GM18508 (cell line): ENCODE results near the gene SLC17A5.
"Not testable (repeated sequence)": the region's sequence is repeated elsewhere in the genome, so short reads cannot be mapped to it uniquely, and the experiment has no call there.

ENCODE experiments used
- ATAC-seq: cut with Tn5 transposase; IDR thresholded peaks from one replicate; pipeline ENCODE4 v1.9.1; 2021; ENCODE audit warnings: moderate number of reproducible peaks; ENCODE audit not compliant: insufficient read depth, unreplicated experiment

SLC17A5 gene

DNA sequence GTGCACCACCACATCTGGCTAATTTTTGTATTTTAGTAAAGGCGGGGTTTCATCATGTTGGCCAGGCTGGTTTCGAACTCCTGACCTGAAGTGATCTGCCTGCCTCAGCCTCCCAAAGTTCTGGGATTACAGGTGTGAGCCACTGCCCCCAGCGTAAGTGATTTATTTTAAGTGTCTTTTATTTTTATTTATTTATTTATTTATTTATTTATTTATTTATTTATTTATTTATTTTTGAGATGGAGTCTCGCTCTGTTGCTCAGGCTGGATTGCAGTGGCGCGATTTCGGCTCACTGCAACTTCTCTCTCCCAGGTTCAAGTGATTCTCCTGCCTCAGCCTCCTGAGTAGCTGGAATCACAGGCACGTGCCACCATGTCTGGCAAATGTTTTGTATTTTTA is 30.3 kb downstream of the SLC17A5 start:
- not testable (repeated sequence) for ATAC-seq

DNA sequence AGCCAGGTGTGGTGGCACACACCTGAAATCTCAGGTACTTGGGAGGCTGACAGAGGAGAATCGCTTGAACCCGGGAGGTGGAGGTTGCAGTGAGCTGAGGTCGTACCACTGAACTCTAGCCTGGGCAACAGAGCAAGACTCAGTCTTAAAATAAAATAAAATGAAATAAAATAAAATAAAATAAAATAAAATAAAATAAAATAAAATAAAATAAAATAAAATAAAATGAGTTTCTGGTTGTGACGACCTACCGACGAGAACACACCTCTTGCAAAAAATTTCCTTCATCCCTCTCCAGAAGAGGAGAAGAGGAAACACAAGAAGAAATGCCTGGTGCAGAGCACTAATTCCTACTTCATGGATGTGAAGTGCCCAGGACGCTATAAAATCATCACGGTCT is 35.7 kb downstream of the SLC17A5 start:
- ATAC-seq: not testable (repeated sequence)

DNA sequence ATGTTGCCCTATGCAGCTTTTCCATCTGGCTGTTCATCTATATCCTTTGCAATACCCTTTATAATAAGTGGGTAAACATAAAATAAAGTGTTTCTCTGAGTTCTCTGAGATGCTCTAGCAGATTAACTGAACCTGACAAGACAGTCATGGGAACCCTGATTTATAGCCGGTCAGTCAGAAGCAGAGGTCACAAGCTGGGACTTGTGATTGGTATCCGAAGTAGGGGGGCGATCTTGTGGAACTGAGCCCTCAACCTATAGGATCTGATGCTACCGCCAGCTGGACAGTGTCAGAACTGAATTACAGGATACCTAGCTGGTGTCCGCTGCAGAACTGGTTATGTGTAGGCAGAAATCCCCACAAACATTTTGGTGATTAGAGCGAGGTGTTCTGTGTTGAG is 39.0 kb downstream of the SLC17A5 start:
- no peak for ATAC-seq

DNA sequence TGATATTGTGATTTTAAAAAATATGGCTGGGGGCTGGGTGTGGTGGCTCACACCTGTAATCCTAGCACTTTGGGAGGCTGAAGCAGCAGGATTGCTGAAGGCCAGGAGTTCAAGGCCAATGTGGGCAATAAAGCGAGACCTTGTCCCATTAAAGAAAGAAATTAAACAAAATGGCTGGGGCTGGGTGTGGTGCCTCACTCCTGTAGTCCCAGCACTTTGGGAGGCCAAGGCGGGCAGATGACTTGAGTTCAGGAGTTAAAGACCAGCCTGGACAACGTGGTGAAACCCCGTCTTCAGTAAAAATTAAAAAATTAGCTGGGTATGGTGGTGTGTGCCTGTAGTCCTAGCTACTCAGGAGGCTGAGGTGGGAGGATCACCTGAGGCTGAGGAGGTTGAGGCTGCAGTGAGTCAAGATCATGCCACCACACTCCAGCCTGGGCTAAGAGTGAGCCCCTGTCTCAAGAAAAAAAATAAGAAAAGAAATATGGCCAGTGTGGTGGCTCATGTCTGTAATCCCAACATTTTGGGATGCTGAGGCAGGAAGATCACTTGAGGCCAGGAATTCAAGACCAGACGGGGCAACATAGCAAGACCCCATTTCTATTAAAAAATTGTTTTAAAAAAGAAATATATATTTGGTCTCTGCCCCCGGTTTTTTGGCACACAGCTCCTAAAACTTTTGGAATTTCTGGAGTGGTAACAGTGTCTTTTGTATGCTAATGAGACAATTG is 39.8 kb downstream of the SLC17A5 start:
- ATAC-seq: no peak

DNA sequence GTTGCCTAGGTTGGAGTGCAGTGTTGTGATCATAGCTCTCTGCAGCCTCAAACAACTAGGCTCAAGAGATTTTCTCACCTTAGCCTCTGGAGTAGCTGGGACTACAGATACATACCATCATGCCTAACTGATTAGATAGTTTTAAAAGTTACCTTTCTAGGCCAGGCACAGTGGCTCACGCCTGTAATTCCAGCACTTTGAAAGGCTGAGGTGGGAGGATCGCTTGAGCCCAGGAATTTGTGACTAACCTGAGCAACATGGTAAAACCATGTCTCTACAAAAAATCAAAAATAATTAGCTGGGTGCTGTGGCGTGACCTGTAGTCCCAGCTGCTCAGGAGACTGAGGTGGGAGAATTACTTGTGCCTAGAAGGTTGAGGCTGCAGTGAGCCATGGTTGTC is 41.2 kb downstream of the SLC17A5 start:
- ATAC-seq: no peak

DNA sequence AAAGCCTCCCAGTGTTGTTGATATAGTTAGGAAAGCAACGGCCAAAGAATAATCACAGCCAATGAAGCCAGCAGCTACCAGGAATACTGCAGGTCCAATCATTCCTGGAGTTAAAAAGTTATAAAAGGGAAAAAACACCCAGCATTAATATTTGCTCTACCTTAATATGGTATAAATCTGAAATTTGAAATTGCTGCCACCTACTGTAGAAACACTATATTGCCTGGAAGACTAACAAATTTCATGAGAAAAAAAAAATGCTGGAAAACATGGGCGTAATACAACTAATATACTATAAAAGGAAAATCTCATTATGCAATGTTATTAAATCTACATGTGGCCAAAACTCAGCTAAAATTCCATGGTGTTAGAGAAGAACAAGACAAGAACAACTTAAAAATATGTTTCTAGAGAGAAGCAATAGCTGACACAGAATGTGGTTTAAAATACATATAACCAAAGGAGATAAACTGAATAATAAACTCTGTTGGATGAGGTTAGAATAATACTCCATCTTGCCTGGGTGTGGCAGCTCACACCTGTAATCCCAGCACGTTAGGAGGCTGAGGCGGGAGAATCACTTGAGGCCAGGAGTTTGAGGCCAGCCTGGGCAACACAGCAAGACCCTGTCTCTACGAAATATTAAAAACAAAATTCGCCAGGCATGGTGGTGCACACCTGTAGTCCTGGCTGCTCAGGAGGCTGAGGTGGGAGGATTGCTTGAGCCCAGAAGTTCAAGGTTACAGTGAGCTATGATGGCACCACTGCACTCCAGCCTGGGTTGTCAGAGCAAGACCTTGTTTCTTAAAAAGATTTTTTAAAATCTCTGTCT is 43.1 kb downstream of the SLC17A5 start:
- ATAC-seq: no peak

DNA sequence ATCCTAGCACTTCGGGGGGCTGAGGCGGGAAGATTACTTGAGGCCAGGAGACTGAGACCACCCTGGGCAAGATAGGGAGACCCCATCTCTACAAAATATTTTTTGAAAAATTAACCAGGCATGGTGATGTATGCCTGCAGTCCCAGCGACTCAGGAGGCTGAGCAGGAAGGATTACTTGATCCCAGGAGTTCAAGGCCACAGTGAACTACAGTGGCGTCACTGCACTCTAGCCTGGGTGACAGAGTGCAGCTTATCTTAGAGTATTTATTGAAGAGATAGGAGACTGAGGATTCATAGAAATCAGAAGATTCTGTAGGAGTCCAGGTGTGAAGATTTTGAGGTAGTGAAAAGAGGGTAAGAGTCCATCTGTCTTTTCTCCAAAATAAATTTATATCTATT is 45.0 kb downstream of the SLC17A5 start:
- ATAC-seq: no peak

DNA sequence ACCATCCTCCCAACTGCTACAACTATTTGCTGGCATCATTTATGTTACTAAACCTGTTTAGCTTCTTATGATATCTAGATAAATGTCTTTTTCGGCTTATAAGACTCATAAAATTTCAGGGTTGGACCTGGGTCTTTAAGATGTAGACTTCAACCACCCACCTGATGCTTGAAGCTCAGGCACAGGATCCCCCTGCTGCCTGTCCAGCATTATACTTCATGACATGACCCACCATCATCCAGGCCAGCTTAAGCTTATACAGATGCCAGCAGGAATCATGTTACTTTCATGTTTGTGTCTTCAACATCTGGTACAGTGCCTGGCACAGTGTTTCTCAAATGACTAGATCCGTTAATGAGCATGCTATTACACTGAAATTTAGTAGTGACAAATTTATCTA is 47.4 kb downstream of the SLC17A5 start:
- no peak for ATAC-seq

DNA sequence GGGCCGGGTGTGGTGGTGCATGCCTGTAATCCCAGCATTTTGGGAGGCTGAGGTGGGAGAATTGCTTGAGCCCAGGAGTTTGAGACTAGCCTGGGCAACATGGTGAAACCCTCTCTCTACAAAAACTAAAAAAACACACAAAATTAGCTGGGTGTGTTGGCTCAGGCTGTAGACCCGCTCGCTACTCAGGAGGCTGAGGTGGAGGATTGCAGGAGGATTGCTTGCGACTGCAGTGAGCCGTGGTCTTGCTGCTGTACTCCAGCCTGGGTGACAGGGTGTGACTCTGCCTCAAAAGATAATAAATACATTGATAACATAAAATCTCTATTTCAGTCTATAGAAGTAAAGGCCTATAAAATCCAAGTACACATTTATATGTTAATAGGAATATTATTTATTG is 49.3 kb downstream of the SLC17A5 start:
- ATAC-seq: no peak

DNA sequence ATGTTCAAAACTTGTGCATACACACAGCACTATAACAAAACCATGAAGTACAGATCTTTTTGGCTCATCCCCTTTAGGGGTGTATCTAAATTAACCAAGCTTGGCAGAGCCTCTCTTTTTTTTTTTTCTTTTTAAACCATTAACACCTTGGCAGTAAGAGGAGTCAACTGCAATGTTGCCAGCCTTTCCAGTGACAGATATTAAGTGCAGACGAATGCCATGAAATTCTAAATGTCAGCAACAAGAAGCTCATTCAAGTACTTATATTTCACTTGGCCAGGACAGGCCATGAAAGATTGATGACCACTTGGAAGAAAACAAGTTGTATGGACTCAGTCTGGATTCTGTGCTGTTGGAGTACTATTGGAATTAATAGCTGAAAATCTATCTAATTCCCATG is 49.8 kb downstream of the SLC17A5 start:
- ATAC-seq: no peak

DNA sequence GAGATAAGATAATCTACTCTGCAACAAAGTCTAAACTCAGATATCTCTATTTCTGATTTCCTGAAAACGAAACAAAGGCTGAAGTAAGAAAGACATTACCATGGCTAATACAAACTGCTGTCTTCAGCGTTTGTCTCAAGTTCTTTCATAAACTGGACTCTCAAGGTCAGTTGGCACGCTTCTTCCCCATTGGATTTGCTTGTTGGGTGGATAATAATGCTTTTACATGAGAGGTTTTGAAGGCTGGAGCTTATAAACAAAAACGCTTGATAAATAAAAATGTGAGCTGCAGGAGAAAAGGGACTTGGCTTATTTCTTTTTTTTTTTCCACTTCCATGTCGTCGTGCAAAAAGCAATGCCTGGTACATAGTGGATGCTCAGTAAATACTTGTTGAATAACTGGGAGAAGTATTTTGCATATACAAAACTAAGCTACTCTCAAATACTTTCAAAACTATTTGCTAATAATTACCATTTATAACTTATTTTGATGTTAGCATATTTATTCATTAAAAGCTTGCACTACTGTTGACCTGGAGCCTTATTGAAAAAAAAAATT is 67.3 kb downstream of the SLC17A5 start:
- ATAC-seq: no peak

DNA sequence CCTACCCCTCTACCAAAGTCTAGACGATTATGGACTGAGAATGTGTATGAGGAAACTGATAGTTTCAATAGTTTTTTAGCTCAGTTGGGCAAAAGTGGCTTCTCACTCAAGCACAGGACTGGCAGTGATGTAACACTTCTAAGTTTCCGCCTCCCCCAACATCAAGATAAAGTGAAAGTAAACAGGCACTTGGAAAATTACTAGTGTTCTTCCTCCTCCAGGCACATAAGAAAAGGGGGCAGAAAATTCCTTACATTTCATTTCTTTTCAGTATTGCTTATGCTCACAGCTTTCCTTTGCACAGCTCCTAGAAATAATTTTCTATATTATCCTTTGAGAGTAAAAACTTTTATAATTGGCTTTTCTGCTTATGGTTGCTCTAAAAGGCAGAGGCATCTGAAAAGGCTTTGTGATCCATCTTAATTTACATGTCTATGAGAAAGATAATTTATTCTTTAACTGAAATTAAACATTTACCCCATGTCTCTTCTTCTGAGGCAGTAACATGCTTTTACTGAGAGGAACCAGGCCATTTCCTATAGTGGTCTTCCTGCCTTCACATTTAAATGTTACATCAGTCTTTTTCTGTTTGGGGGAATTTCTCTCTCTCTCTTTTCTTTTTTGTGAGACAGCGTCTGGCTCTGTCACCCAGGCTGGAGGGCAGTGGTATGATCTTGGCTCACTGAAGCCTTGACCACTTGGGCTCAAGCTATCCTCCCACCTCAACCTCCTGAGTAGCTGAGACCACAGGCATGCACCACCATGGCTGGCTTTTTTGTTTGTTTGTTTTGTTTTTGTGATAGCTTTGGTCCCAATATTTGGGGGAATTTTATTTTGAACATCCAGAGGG is 68.0 kb downstream of the SLC17A5 start:
- peak; percentile 61 for ATAC-seq

DNA sequence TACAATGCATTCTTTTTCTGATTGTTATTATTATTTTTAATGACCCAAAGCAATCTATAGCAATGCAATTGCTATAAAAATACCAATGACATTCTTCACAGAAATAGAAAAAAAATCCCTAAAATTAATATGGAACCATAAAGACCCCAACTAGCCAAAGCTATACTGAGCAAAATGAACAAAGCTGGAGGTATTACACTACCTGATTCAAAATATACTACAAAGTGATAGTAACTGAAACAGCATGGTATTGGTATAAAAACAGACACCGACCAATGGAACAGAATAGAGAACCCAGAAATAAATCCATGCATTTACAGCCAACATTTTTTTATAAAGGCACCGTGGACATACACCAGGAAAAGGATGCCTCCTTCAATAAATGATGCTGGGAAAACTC is 72.5 kb downstream of the SLC17A5 start:
- no peak for ATAC-seq

DNA sequence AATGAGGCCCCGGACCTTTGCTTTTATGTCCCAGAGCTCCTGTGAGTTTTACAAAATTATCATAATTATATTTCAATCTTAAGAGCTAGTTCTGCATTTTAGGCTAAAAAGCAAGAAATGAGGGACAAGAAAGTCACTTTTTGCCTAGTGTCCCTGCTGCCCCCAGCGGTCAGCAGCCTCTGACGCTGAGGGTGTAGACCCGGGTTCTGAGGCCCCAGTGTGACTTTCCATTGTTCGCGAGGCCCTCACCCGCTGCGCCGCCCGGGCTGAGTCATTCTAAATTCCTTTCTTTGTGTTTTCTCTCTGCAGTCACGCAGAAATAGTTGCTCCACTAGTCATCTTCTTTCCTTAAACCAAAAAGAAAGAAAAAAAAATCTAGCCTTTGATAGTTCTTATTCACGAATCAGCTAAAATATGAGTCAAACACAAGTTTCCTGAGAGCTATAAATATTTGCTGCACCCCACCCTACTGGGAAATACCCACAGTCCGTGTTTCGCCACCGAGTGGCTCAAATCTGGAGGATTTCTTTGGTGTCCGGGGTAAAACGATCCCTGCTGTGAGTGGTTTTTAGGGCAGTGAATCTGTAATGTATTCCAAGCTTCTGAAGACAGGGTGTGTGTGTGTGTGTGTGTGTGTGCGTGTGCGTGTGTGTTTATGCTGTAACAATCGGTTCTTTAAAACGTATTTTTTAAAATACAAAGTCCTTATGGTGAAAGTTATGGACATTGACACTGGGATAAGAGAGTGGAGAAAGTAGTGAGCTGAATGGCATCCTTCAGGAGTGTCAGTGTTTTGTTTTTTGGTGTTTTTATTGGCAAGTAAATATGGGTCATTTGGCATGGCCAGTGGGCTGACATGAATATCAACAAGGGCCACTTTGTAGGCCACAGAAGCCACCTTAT is 73.3 kb downstream of the SLC17A5 start:
- ATAC-seq: peak; percentile 53

DNA sequence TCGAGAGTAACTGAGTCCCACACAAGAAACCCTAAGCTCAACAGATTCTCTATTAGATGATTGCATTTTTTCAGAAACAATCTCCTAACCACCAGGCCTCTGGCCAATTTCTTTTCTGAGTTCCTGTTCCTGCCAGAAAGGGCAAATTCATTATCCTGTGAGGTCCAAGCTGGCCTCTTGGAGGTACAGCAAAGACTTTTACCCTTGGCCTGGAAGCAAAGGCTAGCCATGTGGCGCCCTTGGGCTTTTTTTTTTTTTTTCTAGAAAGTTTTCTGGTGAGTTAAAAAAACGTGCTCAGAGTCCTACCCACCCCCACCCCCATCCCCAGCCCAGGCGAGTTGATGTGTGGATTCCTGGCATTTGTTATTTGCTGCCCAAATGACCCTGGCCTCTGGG is 73.9 kb downstream of the SLC17A5 start:
- peak; percentile 5 for ATAC-seq

DNA sequence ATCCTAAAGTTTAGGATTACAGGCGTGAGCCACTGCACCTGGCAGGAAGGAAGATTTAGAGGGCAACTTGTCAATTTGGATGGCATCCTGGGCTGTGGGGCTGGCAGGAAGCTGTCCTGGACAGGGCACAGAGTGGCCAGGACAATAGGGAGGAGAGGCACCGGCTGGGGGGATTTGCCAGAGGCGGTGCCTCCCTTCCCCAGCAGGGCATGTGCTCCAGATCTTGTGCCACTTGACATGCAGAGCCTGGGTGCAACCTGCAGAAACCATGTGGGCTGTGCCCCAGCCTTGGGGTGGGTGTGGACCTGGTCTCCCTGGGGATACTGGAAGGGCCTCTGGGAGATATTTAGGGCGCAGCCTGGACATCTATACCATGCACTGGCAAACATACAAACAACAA is 74.4 kb downstream of the SLC17A5 start:
- ATAC-seq: no peak

DNA sequence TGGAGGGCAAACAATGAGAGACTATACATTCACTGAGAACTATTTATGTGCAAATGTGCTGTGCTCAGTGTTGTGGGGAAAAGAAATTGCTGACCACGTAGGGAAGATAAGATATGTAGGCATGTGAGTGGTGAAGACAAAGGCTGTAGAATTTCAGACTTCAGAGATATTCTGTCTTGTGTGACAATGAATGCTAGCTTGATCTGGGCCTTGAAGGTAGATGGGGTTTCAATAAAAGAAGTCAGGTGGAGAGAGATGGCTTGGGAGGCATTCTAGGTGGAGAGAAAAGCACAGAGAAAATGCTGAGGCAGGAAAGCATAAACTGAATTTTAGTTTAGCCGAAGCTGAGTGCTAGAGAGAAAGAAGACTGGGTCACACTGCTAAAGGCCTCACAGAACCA is 76.1 kb downstream of the SLC17A5 start:
- ATAC-seq: no peak

DNA sequence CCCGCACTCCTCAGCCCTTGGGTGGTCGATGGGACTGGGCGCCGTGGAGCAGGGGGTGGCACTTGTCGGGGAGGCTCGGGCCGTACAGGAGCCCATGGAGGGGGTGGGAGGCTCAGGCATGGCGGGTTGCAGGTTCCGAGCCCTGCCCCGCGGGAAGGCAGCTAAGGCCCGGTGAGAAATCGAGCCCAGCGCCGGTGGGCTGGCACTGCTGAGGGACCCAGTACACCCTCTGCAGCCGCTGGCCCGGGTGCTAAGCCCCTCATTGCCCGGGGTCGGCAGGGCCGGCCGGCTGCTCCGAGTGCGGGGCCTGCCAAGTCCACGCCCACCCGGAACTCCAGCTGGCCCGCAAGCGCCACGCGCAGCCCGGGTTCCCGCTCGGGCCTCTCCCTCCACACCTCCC is 81.3 kb downstream of the SLC17A5 start:
- ATAC-seq: not testable (repeated sequence)
